WTC11 (cell line): ENCODE measurements around the gene ENC1. TPM values are rescaled to one million over a fixed set of nuclear protein-coding genes. Genes with fewer than 3 reads are reported as not detected.

Experiments used
- ETV6 ChIP-seq: sonication (generic); formaldehyde crosslinking; IDR thresholded peaks from 2 replicates; pipeline ENCODE4 v1.8.1; 2022; ENCODE audit warnings: mild to moderate bottlenecking, missing genetic modification reagents
- GRHL2 ChIP-seq: fragments of 250-450 bp; sonication (Bioruptor Pico); IDR thresholded peaks from 2 replicates; pipeline ENCODE4 v1.8.0; 2022; ENCODE audit warnings: mild to moderate bottlenecking, moderate library complexity; ENCODE audit not compliant: insufficient replicate concordance, severe bottlenecking
- HMGA2 ChIP-seq: fragments of 250-450 bp; sonication (Bioruptor Pico); IDR thresholded peaks from 2 replicates; pipeline ENCODE4 v1.4.0; 2021; ENCODE audit warnings: mild to moderate bottlenecking, moderate library complexity
- MYBL2 ChIP-seq: sonication (generic); formaldehyde crosslinking; IDR thresholded peaks from 2 replicates; pipeline ENCODE4 v1.8.1; 2023; ENCODE audit warnings: mild to moderate bottlenecking, moderate library complexity, missing genetic modification reagents
- NFYB ChIP-seq: sonication (generic); formaldehyde crosslinking; conservative IDR thresholded peaks from 2 replicates; pipeline ENCODE4 v1.8.0; 2022; ENCODE audit warnings: low read depth, missing genetic modification reagents
- NR1H2 ChIP-seq: sonication (generic); formaldehyde crosslinking; IDR thresholded peaks from 2 replicates; pipeline ENCODE4 v1.9.0; 2021; ENCODE audit warnings: mild to moderate bottlenecking, moderate library complexity, missing genetic modification reagents
- OVOL2 ChIP-seq: fragments of 250-450 bp; sonication (Bioruptor Pico); IDR thresholded peaks from 2 replicates; pipeline ENCODE4 v1.9.0; 2021; ENCODE audit warnings: mild to moderate bottlenecking, borderline replicate concordance
- RELA ChIP-seq: sonication (generic); formaldehyde crosslinking; IDR thresholded peaks from 2 replicates; pipeline ENCODE4 v1.8.1; 2022; ENCODE audit warnings: missing genetic modification reagents, mild to moderate bottlenecking, borderline replicate concordance
- SOX15 ChIP-seq: fragments of 250-450 bp; sonication (Bioruptor Pico); IDR thresholded peaks from 2 replicates; pipeline ENCODE4 v1.9.0; 2021; ENCODE audit warnings: mild to moderate bottlenecking
- TEAD4 ChIP-seq: sonication (generic); formaldehyde crosslinking; IDR thresholded peaks from 2 replicates; pipeline ENCODE4 v1.8.0; 2022; ENCODE audit warnings: mild to moderate bottlenecking, missing genetic modification reagents
- ZNF219 ChIP-seq: sonication (generic); formaldehyde crosslinking; IDR thresholded peaks from 2 replicates; pipeline ENCODE4 v1.8.0; 2023; ENCODE audit warnings: missing genetic modification reagents, mild to moderate bottlenecking, borderline replicate concordance
- ZNF232 ChIP-seq: sonication (generic); formaldehyde crosslinking; IDR thresholded peaks from 2 replicates; pipeline ENCODE4 v1.8.0; 2022; ENCODE audit warnings: mild to moderate bottlenecking, missing genetic modification reagents
- ZNF263 ChIP-seq: sonication (generic); formaldehyde crosslinking; IDR thresholded peaks from 2 replicates; pipeline ENCODE4 v1.8.1; 2022; ENCODE audit warnings: low read depth, mild to moderate bottlenecking, moderate library complexity, missing genetic modification reagents
- total RNA-seq: library from RNA; stranded (reverse); gene quantifications from 3 replicates; pipeline ENCODE4 v1.2.3, GENCODE V29; 2021
- TF ChIP-seq, protein P1 (sequence below): fragments of 250-450 bp; sonication (Bioruptor Pico); IDR thresholded peaks from 2 replicates; pipeline ENCODE4 v1.9.0; 2021; ENCODE audit warnings: mild to moderate bottlenecking
- TF ChIP-seq, protein P2 (sequence below): sonication (generic); formaldehyde crosslinking; conservative IDR thresholded peaks from 2 replicates; pipeline ENCODE4 v1.8.1; 2023; ENCODE audit warnings: mild to moderate bottlenecking, low read depth, missing genetic modification reagents, moderate library complexity
- TF ChIP-seq, protein P3 (sequence below): sonication (generic); formaldehyde crosslinking; IDR thresholded peaks from 2 replicates; pipeline ENCODE4 v1.8.1; 2023; ENCODE audit warnings: mild to moderate bottlenecking, moderate library complexity, missing genetic modification reagents
- TF ChIP-seq, protein P4 (sequence below): sonication (generic); formaldehyde crosslinking; IDR thresholded peaks from 2 replicates; pipeline ENCODE4 v1.8.0; 2022; ENCODE audit warnings: mild to moderate bottlenecking, missing genetic modification reagents
- TF ChIP-seq, protein P5 (sequence below): fragments of 250-450 bp; sonication (Bioruptor Pico); IDR thresholded peaks from 2 replicates; pipeline ENCODE4 v1.9.0; 2021; ENCODE audit warnings: mild to moderate bottlenecking
- TF ChIP-seq, protein P6 (sequence below): sonication (generic); formaldehyde crosslinking; IDR thresholded peaks from 2 replicates; pipeline ENCODE4 v1.8.1; 2022; ENCODE audit warnings: mild to moderate bottlenecking, moderate library complexity, missing genetic modification reagents
- TF ChIP-seq, protein P7 (sequence below): sonication (generic); formaldehyde crosslinking; IDR thresholded peaks from 2 replicates; pipeline ENCODE4 v1.8.1; 2023; ENCODE audit warnings: mild to moderate bottlenecking, missing genetic modification reagents, borderline replicate concordance
- TF ChIP-seq, protein P8 (sequence below): fragments of 250-450 bp; sonication (Bioruptor Pico); IDR thresholded peaks from 2 replicates; pipeline ENCODE4 v1.9.0; 2021; ENCODE audit warnings: moderate library complexity, mild to moderate bottlenecking, inconsistent platforms, borderline replicate concordance

The ENC1 gene
- total RNA-seq, 1 experiment from 2014 or later: 18.3 TPM

DNA sequence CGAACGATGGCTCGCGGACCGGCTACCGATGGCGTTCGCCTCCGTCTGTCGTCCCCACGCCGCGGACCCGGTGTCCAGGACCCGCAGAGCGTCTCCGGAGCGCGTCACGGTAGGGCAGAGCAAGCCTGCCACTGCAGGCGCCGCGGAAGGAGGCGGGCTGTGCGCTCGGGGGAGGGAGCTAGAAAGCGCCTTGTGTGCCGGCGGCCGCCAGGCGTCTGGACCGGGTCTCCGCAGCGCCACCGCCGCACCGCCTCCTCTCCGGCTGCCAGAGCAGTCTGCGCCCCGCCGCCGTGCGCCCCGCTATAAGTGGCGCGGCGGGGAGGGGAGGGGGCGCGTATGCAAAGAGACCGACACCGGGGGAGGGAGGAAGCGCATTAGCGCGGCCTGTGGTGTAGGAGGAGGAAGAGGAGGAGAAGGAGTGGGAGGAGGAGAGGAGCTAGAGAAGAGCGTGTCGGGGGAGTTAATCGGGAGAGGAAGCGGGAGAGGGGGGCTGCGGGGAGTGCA lies at the start of gene ENC1 (continued):
- TF ChIP-seq, protein P1, sequence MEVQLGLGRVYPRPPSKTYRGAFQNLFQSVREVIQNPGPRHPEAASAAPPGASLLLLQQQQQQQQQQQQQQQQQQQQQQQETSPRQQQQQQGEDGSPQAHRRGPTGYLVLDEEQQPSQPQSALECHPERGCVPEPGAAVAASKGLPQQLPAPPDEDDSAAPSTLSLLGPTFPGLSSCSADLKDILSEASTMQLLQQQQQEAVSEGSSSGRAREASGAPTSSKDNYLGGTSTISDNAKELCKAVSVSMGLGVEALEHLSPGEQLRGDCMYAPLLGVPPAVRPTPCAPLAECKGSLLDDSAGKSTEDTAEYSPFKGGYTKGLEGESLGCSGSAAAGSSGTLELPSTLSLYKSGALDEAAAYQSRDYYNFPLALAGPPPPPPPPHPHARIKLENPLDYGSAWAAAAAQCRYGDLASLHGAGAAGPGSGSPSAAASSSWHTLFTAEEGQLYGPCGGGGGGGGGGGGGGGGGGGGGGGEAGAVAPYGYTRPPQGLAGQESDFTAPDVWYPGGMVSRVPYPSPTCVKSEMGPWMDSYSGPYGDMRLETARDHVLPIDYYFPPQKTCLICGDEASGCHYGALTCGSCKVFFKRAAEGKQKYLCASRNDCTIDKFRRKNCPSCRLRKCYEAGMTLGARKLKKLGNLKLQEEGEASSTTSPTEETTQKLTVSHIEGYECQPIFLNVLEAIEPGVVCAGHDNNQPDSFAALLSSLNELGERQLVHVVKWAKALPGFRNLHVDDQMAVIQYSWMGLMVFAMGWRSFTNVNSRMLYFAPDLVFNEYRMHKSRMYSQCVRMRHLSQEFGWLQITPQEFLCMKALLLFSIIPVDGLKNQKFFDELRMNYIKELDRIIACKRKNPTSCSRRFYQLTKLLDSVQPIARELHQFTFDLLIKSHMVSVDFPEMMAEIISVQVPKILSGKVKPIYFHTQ: no peak
- TF ChIP-seq GRHL2 (CRISPR knock-in tag) (no peak), NFYB (CRISPR knock-in tag) (no peak), NR1H2 (no peak), ZNF232 (CRISPR knock-in tag) (0 out of 2 replicates have a peak, but pooled peaks have one; percentile 11), MYBL2 (CRISPR knock-in tag) (0 out of 2 replicates have a peak, but pooled peaks have one; percentile 33), OVOL2 (CRISPR knock-in tag) (no peak), ZNF263 (peak; percentile 56), TEAD4 (no peak), HMGA2 (CRISPR knock-in tag) (no peak), ETV6 (peak; percentile 96), SOX15 (CRISPR knock-in tag) (no peak), RELA (CRISPR knock-in tag) (peak; percentile 51; the same call in 1 of the 2 replicates), ZNF219 (CRISPR knock-in tag) (no peak; the same call in none of the 2 replicates)
- TF ChIP-seq, protein P2, sequence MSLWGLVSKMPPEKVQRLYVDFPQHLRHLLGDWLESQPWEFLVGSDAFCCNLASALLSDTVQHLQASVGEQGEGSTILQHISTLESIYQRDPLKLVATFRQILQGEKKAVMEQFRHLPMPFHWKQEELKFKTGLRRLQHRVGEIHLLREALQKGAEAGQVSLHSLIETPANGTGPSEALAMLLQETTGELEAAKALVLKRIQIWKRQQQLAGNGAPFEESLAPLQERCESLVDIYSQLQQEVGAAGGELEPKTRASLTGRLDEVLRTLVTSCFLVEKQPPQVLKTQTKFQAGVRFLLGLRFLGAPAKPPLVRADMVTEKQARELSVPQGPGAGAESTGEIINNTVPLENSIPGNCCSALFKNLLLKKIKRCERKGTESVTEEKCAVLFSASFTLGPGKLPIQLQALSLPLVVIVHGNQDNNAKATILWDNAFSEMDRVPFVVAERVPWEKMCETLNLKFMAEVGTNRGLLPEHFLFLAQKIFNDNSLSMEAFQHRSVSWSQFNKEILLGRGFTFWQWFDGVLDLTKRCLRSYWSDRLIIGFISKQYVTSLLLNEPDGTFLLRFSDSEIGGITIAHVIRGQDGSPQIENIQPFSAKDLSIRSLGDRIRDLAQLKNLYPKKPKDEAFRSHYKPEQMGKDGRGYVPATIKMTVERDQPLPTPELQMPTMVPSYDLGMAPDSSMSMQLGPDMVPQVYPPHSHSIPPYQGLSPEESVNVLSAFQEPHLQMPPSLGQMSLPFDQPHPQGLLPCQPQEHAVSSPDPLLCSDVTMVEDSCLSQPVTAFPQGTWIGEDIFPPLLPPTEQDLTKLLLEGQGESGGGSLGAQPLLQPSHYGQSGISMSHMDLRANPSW (CRISPR knock-in tag): no peak; the same call in 1 of the 2 replicates
- TF ChIP-seq, protein P3, sequence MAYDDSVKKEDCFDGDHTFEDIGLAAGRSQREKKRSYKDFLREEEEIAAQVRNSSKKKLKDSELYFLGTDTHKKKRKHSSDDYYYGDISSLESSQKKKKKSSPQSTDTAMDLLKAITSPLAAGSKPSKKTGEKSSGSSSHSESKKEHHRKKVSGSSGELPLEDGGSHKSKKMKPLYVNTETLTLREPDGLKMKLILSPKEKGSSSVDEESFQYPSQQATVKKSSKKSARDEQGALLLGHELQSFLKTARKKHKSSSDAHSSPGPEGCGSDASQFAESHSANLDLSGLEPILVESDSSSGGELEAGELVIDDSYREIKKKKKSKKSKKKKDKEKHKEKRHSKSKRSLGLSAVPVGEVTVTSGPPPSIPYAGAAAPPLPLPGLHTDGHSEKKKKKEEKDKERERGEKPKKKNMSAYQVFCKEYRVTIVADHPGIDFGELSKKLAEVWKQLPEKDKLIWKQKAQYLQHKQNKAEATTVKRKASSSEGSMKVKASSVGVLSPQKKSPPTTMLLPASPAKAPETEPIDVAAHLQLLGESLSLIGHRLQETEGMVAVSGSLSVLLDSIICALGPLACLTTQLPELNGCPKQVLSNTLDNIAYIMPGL (CRISPR knock-in tag): peak; percentile 97
- TF ChIP-seq, protein P4, sequence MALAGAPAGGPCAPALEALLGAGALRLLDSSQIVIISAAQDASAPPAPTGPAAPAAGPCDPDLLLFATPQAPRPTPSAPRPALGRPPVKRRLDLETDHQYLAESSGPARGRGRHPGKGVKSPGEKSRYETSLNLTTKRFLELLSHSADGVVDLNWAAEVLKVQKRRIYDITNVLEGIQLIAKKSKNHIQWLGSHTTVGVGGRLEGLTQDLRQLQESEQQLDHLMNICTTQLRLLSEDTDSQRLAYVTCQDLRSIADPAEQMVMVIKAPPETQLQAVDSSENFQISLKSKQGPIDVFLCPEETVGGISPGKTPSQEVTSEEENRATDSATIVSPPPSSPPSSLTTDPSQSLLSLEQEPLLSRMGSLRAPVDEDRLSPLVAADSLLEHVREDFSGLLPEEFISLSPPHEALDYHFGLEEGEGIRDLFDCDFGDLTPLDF (CRISPR knock-in tag): no peak
- TF ChIP-seq, protein P5, sequence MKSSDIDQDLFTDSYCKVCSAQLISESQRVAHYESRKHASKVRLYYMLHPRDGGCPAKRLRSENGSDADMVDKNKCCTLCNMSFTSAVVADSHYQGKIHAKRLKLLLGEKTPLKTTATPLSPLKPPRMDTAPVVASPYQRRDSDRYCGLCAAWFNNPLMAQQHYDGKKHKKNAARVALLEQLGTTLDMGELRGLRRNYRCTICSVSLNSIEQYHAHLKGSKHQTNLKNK (CRISPR knock-in tag): no peak
- TF ChIP-seq, protein P6, sequence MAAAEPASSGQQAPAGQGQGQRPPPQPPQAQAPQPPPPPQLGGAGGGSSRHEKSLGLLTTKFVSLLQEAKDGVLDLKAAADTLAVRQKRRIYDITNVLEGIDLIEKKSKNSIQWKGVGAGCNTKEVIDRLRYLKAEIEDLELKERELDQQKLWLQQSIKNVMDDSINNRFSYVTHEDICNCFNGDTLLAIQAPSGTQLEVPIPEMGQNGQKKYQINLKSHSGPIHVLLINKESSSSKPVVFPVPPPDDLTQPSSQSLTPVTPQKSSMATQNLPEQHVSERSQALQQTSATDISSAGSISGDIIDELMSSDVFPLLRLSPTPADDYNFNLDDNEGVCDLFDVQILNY (CRISPR knock-in tag): peak; percentile 63; the same call in 1 of the 2 replicates
- TF ChIP-seq, protein P7, sequence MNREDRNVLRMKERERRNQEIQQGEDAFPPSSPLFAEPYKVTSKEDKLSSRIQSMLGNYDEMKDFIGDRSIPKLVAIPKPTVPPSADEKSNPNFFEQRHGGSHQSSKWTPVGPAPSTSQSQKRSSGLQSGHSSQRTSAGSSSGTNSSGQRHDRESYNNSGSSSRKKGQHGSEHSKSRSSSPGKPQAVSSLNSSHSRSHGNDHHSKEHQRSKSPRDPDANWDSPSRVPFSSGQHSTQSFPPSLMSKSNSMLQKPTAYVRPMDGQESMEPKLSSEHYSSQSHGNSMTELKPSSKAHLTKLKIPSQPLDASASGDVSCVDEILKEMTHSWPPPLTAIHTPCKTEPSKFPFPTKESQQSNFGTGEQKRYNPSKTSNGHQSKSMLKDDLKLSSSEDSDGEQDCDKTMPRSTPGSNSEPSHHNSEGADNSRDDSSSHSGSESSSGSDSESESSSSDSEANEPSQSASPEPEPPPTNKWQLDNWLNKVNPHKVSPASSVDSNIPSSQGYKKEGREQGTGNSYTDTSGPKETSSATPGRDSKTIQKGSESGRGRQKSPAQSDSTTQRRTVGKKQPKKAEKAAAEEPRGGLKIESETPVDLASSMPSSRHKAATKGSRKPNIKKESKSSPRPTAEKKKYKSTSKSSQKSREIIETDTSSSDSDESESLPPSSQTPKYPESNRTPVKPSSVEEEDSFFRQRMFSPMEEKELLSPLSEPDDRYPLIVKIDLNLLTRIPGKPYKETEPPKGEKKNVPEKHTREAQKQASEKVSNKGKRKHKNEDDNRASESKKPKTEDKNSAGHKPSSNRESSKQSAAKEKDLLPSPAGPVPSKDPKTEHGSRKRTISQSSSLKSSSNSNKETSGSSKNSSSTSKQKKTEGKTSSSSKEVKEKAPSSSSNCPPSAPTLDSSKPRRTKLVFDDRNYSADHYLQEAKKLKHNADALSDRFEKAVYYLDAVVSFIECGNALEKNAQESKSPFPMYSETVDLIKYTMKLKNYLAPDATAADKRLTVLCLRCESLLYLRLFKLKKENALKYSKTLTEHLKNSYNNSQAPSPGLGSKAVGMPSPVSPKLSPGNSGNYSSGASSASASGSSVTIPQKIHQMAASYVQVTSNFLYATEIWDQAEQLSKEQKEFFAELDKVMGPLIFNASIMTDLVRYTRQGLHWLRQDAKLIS (CRISPR knock-in tag): no peak
- TF ChIP-seq, protein P8, sequence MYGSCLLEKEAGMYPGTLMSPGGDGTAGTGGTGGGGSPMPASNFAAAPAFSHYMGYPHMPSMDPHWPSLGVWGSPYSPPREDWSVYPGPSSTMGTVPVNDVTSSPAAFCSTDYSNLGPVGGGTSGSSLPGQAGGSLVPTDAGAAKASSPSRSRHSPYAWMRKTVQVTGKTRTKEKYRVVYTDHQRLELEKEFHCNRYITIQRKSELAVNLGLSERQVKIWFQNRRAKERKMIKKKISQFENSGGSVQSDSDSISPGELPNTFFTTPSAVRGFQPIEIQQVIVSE: no peak
